Measurements from ENCODE around the gene CFDP1. TPM values are rescaled to one million over a fixed set of nuclear protein-coding genes. Genes with fewer than 3 reads are reported as not detected.

CFDP1 gene
- total RNA-seq, 1 experiment from 2014 or later, result 44.7 TPM

DNA sequence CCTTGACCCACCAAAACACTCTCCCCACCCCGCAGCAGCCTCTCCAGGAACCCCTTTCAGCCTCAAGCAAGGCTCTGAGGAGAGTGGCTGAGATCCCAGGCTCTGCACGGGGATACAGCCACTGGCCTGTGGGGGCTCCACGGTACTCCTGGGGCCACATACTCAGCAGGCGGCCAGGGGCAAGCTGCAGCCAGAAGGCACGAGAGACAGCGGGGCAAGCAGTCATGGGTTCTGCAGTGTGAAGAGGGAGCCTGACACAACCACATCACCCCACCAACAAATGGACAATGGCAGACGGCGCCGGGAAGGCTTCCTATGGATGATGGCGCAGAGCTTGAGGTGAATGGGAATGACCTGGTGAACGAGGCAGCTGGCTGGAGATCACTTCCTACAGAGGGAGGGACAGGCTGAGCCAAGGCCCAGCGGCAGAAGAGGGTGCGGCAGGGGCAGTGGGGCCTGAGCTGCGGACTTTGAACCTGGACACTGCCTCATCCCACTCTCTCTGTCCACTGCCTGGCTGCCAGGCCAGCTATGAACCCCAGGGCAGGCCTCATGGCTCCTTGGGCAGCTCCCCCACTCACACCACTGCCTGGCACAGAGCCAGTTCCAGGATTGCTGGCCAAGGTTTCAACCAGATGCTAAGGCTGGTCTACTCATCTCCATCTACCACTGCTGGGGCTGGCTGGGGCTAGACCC lies 171.1 kb downstream of the CFDP1 start:
- CTCF ChIA-PET, result interaction anchor here (0.5 to 1.5 kb wide), 4 partner anchors 10 to 123 kb away, joined by 3 to 5 read pairs (median 4); no protein-coding TSS in a partner anchor
- Mint-ChIP-seq H3K27ac (ENCODE audit: low read depth, unreplicated experiment) (peak overlapping the region; percentile 46), H3K4me1 (ENCODE audit: insufficient read depth, unreplicated experiment) (peaks cover 23% of the 10 kb centered on the region), H3K4me3 (ENCODE audit: unreplicated experiment) (no peak overlapping the region), H3K36me3 (ENCODE audit: insufficient read depth, unreplicated experiment) (peaks cover 12% of the 10 kb centered on the region), H3K27me3 (ENCODE audit: insufficient read depth, unreplicated experiment) (no peaks in the 10 kb centered on the region), H3K9me3 (ENCODE audit: unreplicated experiment) (no peaks in the 10 kb centered on the region)
- DNase-seq (ENCODE audit: unreplicated experiment), result no peak
- TF ChIP-seq, protein P1, sequence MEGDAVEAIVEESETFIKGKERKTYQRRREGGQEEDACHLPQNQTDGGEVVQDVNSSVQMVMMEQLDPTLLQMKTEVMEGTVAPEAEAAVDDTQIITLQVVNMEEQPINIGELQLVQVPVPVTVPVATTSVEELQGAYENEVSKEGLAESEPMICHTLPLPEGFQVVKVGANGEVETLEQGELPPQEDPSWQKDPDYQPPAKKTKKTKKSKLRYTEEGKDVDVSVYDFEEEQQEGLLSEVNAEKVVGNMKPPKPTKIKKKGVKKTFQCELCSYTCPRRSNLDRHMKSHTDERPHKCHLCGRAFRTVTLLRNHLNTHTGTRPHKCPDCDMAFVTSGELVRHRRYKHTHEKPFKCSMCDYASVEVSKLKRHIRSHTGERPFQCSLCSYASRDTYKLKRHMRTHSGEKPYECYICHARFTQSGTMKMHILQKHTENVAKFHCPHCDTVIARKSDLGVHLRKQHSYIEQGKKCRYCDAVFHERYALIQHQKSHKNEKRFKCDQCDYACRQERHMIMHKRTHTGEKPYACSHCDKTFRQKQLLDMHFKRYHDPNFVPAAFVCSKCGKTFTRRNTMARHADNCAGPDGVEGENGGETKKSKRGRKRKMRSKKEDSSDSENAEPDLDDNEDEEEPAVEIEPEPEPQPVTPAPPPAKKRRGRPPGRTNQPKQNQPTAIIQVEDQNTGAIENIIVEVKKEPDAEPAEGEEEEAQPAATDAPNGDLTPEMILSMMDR (IDR thresholded peaks at IDR 0.05; ENCODE audit: unreplicated experiment), result no peak
- intact Hi-C loops (cut with micrococcal nuclease), result no loop called here
- no TSS peak for BruUV-seq (replicated peaks)
- POLR2A ChIA-PET, result interaction anchor here (2.4 kb wide), 1 partner anchor 43 kb away, joined by 7 read pairs; no protein-coding TSS in a partner anchor

DNA sequence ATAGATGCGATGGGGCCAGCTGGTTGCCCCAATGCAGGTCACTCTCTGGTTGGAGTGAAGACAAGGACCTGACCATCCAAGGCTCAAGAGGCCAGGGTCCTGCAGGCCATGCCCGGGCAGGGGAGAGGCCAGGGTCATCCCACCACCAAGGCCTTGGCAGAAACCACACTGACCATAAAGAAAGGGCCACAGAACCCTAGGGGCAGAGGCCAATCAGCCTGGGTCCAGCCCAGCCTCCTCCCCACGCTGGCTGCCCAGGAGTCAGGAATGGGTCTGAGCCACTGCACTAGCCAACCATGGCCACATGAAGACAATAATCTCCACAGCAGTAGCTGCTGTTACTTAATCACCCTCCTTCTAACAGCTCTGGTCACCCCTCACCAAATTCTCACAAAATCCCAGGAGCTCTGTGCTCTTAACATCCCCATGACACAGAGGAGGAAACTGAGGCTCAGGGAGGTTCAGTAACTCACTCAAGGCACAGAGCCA lies 171.7 kb downstream of the CFDP1 start:
- H3K27ac Mint-ChIP-seq (ENCODE audit: low read depth, unreplicated experiment), result no peak overlapping the region
- no TSS peak for BruUV-seq (replicated peaks)
- no peak overlapping the region for H3K4me3 Mint-ChIP-seq (ENCODE audit: unreplicated experiment)
- TF ChIP-seq, protein P1 (IDR thresholded peaks at IDR 0.05; ENCODE audit: unreplicated experiment), result no peak
- no peaks in the 10 kb centered on the region for H3K9me3 Mint-ChIP-seq (ENCODE audit: unreplicated experiment)
- peaks cover 22% of the 10 kb centered on the region for H3K4me1 Mint-ChIP-seq (ENCODE audit: insufficient read depth, unreplicated experiment)
- intact Hi-C loops (cut with micrococcal nuclease), result no loop called here
- CTCF ChIA-PET, result interaction anchor here (0.5 to 1.5 kb wide), 5 partner anchors 10 to 158 kb away, joined by 3 to 5 read pairs (median 3); no protein-coding TSS in a partner anchor
- DNase-seq (ENCODE audit: unreplicated experiment), result no peak
- no peaks in the 10 kb centered on the region for H3K27me3 Mint-ChIP-seq (ENCODE audit: insufficient read depth, unreplicated experiment)
- H3K36me3 Mint-ChIP-seq (ENCODE audit: insufficient read depth, unreplicated experiment), result peaks cover 12% of the 10 kb centered on the region
- POLR2A ChIA-PET, result interaction anchor here (2.4 kb wide), 1 partner anchor 44 kb away, joined by 7 read pairs; no protein-coding TSS in a partner anchor

DNA sequence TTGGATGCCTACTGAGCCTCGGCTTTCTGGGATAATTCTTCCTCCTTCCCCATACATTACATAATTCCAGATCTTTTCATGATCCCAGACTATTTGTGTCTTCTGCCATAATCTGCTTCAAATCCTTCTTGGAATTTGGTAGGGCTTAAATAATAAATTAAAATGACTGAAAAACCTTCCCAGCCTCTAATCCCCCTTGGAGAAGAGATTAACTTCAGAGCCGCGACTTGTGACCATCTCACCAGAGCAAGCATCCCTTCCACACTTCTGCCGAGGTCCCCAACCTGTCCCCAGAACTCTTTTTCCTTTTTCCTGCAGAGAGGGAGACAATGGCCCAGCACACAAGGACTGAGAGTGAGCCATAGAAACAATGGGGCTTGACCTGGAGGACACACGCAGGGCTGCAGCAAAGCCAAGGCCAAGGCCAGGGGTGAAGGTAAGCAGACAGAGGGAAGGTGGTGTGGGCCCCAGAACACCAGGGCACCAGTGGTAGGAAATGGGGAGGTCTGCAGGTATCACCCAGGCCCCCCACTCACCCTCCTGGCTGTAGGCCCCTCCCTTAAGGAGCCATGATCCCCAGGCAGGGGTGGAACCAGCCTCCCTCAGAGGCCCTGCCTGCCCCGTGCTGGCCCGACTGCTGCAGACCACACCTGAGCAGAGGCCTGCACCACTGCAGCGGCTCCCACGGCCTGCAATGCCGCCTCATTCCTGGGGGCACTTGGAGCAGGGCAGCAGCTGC lies 172.3 kb downstream of the CFDP1 start:
- POLR2A ChIA-PET, result interaction anchor here (2.4 kb wide), 1 partner anchor 44 kb away, joined by 7 read pairs; no protein-coding TSS in a partner anchor
- no peak for DNase-seq (ENCODE audit: unreplicated experiment)
- H3K4me3 Mint-ChIP-seq (ENCODE audit: unreplicated experiment), result no peak overlapping the region
- CTCF ChIA-PET, result interaction anchor here (0.6 to 1.4 kb wide), 3 partner anchors 9 to 158 kb away, joined by 3 to 5 read pairs (median 3); no protein-coding TSS in a partner anchor
- no peaks in the 10 kb centered on the region for H3K9me3 Mint-ChIP-seq (ENCODE audit: unreplicated experiment)
- TF ChIP-seq, protein P1 (IDR thresholded peaks at IDR 0.05; ENCODE audit: unreplicated experiment), result no peak
- peaks cover 12% of the 10 kb centered on the region for H3K36me3 Mint-ChIP-seq (ENCODE audit: insufficient read depth, unreplicated experiment)
- H3K4me1 Mint-ChIP-seq (ENCODE audit: insufficient read depth, unreplicated experiment), result peaks cover 18% of the 10 kb centered on the region
- BruUV-seq (replicated peaks), result no TSS peak
- H3K27me3 Mint-ChIP-seq (ENCODE audit: insufficient read depth, unreplicated experiment), result no peaks in the 10 kb centered on the region
- H3K27ac Mint-ChIP-seq (ENCODE audit: low read depth, unreplicated experiment), result no peak overlapping the region
- intact Hi-C loops (cut with micrococcal nuclease), result no loop called here

DNA sequence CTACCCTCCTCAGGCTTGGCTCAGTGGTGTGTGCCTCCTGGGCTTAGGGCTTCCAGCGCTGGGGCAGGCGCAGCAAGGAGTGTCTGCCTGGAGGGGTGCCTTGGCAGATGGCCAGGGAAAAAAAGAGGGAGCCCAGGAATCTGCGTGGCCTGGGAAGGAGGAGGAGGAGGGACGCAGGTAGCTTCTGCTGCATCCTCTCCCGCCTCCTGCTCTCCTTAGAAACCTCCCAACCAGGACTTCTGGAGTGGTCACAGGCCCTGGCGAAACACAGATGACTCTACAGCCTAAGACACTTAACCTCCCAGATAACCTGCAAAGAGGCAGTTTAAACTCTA lies 174.5 kb downstream of the CFDP1 start:
- CTCF ChIA-PET, result no interaction called here
- TF ChIP-seq, protein P1 (IDR thresholded peaks at IDR 0.05; ENCODE audit: unreplicated experiment), result no peak
- Mint-ChIP-seq H3K27me3 (ENCODE audit: insufficient read depth, unreplicated experiment) (no peaks in the 10 kb centered on the region), H3K9me3 (ENCODE audit: unreplicated experiment) (no peaks in the 10 kb centered on the region), H3K36me3 (ENCODE audit: insufficient read depth, unreplicated experiment) (peaks cover 14% of the 10 kb centered on the region), H3K27ac (ENCODE audit: low read depth, unreplicated experiment) (no peak overlapping the region), H3K4me3 (ENCODE audit: unreplicated experiment) (no peak overlapping the region), H3K4me1 (ENCODE audit: insufficient read depth, unreplicated experiment) (peaks cover 27% of the 10 kb centered on the region)
- intact Hi-C loops (cut with micrococcal nuclease), result no loop called here
- BruUV-seq (replicated peaks), result no TSS peak
- POLR2A ChIA-PET, result interaction anchor here (0.7 kb wide), 1 partner anchor 24 kb away, joined by 4 read pairs; no protein-coding TSS in a partner anchor
- no peak for DNase-seq (ENCODE audit: unreplicated experiment)

All from MCF 10A (cell line).